Kidney glomerular epithelial cell (primary cell): ENCODE measurements around the gene MAML1.

Experiments used
- DNase-seq: peaks from one replicate; lab custom pipeline; 2025; lab: John Stamatoyannopoulos, UW

The MAML1 gene

DNA sequence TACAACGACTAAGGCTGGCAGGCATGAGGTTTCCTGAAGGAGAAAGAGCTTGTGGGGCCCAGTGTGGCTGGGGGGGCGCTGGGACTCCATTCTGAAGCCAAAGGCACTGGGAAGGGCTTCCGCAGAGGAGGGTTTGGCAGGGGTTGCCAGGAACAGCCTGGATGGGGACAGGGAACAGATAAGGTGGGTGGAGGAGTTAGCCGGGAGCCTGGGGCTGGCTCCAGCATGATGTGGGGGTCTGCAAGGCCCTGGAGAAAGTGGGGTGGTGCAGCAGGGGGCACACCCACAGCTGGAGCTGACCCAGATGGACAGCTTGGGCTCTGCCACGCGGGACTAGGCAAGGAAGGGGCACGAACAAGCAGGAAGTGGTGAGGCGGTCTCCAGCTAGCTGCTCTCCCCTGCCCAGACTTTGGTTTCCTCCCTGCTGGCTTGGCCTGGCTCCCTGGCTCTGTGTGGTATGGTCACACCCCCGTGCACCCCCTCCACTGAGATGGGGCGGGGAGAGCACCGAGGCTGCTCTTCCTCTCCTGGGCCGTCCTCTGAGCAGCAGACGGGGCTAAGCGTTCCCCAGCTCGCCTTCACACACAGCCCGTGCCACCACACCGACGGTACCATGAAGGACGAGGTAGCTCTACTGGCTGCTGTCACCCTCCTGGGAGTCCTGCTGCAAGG, 61.0 kb downstream of the MAML1 start, which contains the start of gene LTC4S:
Gene LTC4S (plus strand): TSS at position 519 of the 672 bp plus-strand sequence. CDS start 95 bp downstream, at position 614.
- no peak for DNase-seq

DNA sequence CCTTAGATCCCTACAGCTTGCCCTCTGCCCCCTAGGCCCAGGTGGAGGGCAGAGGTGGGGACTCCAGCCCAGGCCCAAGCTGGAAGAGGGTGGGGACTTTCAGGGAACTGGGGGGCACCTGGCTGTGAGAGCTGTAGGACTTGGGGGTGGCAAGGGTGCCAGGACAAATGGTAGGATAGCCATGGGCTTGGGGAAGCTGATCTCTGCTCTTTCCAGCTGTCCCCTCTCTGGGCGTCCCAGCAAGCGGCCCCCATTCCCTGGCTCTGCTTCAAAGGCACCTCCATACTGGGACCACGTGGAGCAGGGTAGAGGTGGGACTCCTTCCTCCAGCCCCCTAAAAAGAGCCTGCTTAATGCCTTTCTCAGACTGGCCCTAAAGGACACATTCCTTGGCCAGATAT, 61.5 kb downstream of the MAML1 start:
- DNase-seq = no peak

DNA sequence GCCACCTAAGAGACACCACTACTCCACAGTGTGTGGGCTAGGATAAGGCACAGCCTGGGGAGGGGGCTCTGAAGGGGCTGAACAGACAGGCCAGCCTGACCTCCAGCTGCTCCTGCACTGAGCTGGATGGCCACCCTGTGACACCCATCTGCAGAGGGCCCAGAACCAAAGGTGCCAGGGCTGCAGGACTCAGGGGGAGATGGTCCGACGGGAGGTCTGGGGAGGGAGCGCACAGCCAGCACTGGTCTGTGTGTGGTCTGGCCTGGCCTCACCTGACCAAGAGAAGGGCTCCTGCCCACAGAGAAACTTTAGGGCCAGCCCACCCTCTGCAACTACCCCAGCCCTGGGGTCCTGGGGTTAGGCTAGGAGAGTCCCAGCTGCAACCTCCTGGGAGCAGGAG, 62.0 kb downstream of the MAML1 start:
- DNase-seq = no peak

DNA sequence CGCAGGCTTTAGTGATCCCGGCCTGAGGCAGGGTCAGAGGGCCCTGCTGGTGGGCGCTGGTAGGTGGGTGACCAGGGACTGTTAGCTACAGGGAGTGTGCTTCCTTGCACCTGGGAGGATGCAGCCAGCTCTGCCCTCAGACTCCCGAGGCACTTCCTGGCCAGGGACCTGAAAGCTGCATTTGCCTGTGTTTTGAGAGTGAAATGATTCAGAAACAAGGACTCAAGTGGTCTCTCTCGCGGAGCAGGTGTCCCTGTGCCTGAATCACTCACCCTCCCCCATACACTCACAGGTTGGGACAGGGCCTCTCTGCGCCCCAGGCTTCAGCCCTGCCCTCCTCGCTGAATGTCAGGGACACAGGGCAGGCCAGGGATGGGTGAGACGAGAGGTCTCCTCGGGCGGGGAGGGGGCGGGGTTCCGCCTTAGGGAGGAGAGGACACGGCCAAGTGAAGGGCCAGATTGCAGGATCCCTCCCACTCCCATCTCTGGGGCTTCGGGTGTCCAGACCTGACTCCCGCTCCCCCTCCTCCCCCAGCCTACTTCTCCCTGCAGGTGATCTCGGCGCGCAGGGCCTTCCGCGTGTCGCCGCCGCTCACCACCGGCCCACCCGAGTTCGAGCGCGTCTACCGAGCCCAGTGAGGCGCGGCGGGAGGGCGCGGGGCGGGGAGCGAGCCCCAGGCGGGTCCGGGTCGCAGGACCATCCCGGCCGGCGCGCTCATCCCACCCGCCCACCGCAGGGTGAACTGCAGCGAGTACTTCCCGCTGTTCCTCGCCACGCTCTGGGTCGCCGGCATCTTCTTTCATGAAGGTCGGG, 62.6 kb downstream of the MAML1 start:
- no peak for DNase-seq

DNA sequence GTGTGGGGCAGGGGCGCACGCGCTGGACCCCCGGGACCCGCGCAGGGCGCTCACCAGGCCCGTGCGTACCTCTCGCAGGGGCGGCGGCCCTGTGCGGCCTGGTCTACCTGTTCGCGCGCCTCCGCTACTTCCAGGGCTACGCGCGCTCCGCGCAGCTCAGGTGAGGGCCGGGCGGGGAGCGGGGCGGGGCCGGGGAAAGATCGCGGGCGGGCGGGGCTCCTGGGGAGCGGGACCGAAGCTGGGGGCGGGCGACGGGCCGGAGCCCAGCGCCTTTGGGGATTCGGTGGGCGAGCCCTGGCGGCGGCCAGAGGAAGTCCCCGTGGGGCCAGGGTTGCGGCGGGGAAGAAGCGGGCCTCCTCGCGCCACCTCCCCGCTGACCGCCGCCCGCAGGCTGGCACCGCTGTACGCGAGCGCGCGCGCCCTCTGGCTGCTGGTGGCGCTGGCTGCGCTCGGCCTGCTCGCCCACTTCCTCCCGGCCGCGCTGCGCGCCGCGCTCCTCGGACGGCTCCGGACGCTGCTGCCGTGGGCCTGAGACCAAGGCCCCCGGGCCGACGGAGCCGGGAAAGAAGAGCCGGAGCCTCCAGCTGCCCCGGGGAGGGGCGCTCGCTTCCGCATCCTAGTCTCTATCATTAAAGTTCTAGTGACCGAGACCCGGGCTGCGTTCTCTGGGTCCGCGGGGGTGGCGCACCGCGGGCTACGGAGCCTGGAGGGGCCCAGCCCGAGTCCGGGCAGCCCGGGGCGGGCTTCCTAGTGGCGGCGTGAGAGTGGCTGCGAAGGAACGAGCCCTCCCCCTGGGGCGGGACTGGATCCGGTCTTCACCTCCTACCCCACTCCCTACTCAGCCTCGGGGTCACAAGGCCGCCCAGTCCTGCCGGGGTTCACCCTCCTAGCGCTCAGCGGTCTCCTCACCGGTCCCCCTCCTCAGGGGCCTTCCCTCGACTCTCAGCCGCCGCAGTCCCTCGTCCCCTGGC, 63.5 kb downstream of the MAML1 start:
- peak; percentile 78 for DNase-seq

DNA sequence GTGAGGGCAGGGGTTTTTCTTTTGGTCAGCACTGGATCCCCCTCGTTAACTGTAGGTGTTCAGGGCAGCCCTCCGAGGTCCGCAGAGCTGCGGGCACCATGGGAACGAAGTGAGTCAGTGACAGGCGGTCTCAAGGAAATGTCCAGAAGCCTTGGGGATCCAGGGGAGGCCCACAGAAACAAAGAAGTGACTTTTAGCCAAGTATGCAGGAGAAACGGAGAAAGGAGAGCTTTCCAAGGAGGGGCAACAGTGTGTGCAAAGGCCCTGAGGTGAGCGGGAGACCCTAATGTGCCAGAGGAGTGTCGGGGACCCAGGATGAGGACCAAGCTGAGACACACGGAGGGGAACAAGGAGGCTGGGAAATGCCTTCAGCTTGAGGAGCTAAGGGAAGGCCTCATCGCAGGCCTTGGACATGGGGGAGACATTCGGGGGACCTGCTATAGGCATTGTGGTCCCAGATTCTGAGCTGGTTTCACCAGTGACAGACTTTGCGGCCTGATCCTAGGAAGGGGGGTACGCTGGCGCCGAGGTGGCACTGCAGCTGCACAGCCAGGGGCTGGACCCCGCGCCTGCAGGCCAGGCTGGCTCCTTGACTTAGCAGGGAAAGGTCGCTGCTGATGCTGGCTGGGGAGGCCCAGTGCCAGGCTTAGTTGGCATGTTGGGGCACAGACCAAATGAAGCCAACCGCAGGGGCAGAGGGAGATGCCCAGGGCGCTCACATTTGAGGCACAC, 64.4 kb downstream of the MAML1 start:
- DNase-seq = no peak

DNA sequence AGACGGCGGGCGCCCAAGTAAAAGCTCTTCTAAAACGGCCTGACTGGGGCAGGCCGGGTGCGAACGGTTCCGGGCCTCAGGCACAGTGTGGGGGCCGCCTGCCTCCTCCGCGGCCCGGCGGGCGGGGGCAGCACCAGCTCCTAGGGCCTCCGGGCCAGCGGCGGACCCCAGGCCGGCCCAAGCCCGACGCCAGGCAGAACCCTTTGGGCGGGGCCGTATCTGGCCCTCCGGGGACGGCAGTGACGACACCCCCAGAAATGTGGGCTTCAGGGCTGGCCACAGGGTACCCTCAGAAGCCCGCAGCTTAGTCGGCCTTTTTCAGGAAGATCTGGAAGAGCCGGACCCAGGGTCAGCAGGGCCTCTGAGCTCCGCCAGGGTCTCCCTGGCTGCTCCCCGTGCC, 65.1 kb downstream of the MAML1 start:
- no peak for DNase-seq

DNA sequence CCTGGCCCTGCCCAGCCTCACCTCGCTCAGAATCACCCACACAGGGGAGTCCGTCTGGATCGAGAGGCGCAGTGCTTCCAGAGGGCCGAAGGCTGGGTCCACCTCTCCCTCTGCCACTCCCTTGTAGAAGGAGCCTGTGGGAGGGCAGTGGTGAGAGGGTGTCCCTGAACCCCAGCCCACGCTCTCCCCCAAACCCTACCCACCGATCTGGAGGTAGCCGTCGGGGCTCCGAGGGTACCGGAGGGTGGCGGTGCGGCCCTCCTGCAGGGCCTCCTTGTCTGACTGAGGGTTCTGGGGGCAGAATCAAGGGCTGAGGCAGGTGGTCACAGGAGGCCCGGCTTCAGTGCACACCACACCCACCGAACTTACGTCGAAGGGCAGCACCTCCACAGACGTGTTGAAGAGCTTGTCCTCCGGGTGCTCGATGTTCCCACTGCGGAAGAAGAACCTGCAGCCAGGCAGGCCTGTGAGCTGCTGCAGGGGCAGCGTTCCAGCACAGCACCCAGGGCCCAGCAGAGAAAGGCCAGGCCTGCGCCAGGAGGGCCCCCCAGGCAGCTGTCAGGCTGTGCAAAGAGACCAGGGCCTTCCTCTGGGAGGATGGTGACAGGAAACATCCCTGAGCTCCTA, 65.6 kb downstream of the MAML1 start:
- no peak for DNase-seq

DNA sequence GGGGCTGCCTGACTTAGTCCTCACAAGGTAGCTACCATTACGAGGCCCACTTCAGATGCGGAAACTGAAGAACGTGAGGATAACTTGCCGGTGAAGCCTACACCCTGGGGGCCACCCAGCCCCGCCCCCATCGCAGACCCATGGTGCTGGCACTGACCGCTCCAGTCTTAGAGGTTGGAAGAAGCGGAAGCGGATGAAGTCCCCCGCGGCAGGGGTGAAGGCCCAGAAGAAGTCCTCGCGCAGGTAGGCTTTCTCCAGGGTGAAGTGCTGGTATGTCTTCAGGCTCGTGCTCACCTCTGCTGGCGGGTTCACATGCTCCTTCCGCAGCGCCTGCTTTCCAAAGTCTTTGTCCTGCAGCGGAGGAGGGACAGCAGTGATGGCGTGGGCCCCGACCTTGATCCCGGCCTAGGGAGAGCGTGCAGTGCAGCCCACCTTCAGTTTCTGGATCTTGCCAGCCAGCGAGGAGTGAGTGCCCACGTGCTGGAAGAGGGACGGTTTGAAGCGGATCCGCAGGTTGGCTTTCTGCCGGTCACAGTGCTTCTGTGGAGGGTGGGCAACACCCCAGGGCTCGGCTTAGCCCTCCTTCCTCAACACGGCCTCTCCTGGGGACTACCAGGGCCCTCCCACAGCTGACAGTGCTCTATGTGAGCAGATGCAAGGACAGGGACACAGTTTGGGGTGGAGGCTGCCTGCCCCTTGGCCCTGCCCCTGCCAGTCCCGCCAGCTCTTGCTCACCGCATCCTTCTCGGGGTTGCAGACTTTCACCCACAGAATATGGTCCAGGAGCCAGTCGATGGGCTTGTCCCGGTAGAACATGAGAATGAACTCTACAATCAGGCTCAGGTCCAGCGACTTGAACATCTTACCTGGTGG, 66.4 kb downstream of the MAML1 start:
- no peak for DNase-seq

DNA sequence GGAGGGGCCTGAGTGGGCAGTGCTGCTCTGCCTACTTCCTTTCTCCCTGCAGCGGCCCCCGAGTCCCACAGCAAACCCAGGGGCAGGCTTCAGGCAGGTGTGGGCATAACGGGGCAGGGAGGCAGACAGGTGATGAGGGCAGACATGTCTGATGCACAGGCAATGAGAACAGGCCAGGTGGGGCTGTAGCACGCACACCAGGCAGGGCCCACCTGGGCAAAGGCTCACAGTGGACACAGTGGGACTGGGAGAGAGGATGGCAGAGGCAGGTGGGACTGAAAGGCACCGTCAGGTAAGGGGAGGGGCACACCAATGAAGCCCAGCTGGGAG, 67.0 kb downstream of the MAML1 start:
- no peak for DNase-seq

DNA sequence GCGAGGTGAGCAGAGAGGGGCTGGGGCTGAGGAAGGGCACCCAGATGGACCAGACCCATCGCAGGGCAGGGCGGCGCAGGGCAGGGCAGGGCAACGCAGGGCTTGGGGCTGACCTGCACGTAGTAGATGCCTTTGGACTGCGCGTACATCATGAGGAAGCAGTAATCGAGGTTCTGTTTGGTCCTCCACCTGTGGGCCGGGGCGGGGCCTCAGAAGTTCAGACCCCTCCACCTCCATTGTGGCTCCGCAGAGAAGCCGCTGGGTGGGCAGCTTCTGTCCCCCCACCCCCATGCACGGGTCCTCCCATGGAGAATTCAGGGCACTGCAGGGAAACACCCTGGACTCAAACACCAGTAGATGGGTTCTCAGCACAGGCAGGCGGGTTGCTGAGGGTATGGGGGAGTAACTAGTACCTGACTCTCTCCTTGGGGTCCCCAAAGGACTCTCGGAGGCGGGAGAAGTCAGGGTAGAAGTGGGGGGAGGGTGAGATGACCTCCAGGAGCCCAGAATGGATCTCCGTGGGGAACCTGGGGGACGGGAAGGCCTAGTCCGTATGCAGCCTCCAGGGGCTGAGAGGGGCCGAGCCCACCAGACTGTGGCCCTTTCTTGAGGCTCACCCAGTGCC, 67.6 kb downstream of the MAML1 start:
- no peak for DNase-seq

DNA sequence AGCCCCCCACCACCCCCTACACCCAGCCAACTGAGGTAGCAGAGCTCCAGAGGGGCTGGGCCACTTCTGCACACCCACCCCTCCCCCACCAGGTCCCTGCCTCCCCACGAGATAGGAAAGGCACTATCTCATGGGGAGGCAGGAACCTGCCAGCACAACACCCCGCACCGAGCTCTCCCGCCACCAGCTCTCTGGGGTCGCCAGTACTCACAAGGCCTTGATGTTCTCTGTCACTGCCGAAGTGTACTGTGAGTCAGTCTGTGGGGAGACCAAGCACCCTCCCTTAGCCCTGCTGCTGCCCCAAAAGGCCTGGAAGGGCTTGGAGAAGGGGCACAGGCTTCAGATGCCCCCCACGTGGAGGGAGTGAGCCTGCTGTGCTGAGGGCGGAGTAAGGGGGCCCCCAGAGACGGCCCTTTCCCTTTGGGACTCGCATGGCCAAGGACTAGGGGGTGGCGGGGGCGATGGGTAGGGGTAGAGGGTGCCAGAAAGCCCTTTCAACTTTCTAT, 68.1 kb downstream of the MAML1 start:
- DNase-seq = no peak

DNA sequence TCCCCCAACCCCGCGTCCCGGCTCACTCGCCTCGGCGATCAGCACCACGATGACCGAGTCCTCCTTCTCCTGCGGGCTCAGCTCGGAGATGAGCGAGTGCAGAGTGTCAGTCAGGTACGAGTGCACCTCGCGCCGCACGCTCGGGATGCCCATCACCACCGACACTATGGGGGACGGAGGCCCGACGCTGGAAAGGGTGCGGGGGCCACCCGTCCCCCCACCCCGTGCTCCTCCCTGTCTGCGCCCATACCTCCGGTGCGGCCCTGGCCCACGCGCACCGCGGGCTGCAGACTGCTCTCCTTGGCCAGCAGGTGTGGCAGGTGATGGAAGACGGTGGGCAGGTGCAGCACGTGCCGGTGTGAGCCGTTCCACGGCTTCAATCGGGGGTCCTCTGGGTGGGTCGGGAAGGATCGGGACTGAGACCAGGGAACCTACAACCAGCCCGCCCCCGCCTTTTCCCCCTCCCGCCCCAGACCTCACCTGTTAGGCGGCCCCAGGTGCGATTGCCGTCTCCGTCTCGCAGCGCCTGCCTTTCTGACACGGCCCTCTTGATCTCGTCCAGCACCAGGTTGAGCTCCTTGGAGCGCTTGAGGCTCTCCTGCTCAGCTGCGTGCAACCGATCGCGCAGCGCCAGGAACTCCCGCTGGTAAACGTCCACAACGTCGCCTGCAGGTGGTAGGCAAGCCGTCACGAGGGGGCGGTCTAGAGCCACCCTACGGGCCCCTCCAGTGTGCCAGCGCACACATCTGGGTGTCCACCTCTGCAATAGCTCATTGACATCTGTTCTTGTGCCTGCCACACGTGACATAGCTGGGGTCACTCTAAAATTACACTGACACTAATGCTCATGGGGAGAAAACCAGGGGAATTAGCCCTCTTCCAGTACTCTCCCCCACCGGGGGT, 68.9 kb downstream of the MAML1 start:
- no peak for DNase-seq

DNA sequence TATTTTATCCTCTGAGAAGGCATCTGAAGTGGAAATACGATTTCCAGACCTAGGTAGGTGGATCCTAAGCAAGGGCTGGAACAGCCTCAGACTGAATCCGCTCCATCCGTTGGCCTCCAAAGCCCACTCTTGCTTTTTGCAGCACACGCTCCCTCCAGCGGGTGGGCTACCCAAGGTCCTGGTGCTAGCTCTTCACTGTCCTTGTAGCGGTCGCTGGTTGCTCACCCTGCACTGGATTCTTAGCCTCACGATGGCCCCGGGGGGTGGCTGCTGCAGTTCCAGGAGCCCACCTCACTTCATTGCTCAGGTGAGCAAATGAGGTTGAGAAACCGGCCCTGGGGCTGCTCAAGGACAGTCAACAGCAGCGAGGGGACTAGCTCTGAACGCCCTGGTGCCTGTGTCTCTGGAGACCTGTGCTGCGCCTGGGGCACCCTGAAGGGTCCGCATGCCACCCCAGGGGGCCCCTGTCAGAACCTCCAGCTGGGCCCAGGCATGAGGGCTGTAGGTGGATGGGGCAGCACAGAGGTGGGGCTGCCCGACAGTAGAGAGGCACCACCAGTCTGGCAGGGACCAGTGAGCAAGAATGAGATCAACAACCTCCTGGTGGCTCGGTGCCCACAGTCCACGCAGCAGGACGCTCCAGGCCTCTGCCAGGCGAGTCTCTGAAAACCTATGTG, 69.7 kb downstream of the MAML1 start:
- no peak for DNase-seq

DNA sequence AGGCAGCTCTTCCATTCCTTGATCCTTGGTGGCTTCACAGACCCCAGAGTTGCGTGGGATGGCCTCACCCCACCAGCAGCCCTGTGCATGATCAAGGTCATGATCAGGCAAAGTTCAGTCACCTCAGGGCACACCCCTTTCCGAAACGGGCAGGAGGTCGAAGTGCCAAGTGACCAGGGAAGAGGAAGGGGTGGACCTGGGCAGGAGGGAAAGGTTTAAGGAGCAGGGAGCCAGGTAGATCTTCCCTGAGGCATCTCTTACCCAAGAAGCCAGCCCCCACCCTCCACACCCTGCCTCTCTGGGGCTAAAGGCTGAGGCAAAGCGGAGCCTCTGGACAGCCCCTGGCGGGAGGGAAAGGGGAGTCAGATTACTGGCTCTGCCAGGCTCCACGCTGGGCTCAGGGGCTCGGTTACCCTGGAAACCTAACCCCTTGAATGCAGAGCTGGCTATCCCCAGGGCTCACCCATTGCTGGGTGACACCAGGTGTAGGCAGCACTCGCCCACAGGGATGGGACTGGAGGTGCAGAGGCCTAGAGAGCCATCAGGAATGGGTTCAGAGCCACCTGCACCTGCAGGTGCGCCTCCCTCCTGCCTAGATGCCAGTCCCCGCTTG, 70.4 kb downstream of the MAML1 start:
- no peak for DNase-seq

DNA sequence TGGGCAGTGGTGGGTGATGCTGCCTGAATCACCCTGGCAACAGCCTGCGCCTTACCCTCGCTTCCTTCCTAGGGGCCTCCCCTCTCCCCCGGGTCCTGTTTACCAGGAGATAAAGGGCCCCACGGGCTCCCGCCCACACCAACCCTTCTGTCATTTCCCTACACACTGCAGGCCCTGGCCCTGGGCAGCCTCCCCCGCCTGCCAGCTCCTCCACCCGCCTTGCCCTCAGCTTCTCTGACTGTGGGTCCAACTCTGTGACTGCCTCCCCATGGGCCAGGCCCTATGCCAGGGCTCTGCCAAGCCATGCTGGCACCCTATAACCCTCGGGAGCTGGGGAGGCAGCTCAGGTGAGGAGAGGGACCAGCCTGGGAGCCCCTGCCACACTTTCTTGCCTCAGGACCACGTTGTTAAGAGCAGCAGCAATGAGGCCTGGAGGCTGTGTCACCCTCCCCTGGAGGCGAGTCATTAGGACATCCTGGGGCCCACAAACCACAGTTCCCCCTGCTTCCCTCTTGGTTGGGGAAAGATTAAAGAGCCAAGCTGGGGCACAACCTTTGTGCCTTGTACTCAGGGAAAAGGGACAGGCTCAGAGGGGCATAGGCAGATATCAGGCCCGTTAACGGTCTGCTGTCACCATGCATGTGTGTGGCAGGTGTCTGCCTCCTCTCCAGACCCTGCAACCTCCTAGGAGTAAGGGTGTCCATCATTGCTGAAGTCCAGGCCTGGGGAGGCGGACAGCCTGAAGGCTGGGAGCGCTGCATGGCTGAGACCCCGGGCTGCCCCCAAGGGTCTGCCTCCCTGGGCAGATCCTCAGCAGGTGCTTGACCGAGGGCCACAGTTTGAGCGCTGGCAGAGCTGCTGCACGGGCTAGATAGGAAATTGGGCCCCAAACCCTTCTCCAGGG, 71.3 kb downstream of the MAML1 start:
- DNase-seq = peak; percentile 36

DNA sequence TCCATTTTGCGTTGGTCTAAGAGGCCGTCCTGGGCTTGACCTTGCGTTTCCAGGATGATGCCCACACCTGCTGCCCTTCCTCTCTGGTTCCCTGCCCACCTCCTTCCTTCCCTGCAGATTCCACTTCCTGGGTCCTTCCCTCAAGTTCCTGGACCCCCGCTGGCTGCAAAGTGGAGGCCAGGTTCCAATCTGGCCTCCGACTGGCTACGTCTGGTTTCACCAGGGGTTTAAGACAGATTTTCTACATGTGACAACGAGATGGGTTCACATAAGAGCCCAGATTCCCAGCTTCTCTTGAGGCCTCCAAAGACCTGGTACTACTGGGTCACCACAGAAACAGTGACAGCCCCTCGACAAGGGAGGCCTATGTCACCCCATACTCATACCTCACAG, 71.9 kb downstream of the MAML1 start:
- no peak for DNase-seq
